Lower leg skin (tissue), 3 donors: ENCODE results near the gene DUSP6.

Source experiments
- CTCF ChIP-seq, 3 donors: fragments of 450-650 bp; IDR thresholded peaks; one replicate each; pipeline ENCODE4 v1.5.1; 2016; ENCODE audit warnings: antibody characterized with exemption in 3 of 3, mild to moderate bottlenecking in 3 of 3, moderate library complexity in 2 of 3
- POLR2A ChIP-seq, 2 donors: fragments of 450-650 bp; IDR thresholded peaks; one replicate each; pipeline ENCODE4 v1.6.1; 2016 to 2017; ENCODE audit warnings: antibody characterized with exemption in 2 of 2, mild to moderate bottlenecking in 1 of 2, moderate library complexity in 1 of 2

- TF ChIP-seq CTCF (IDR thresholded peaks at IDR 0.05) (no peak), POLR2A (IDR thresholded peaks at IDR 0.05) (no peak)
Observed at GRCh38 chr12:89384050-89384758, 31.9 kb upstream of the DUSP6 start.
